Right lobe of liver (tissue), 6 donors: ENCODE data around the gene GARIN3. TPM values are rescaled to one million over a fixed set of nuclear protein-coding genes. Genes with fewer than 3 reads are reported as not detected.

Experiments used
- ATAC-seq, 4 donors: fragments of 200-7000 bp; cut with Tn5 transposase; one replicate each; pipeline ENCODE4 v1.9.1; 2020; ENCODE audit warnings: mild to moderate bottlenecking in 4 of 4, moderate library complexity in 4 of 4
- DNase-seq, 3 donors: peaks; one replicate each; pipeline ENCODE4 v3.0.0-alpha.2; 2020
- H3K27ac ChIP-seq, 3 donors: fragments of 200-600 bp; one replicate each; pipeline ENCODE4 v1.8.0; 2022
- H3K27me3 ChIP-seq, 2 donors: fragments of 200-600 bp; one replicate each; pipeline ENCODE4 v1.8.0; 2022
- H3K36me3 ChIP-seq, 4 donors: fragments of 200-600 bp; sonication (generic) in 1 of 4; one replicate each; pipeline versions ENCODE4 v1.5.1 to v1.8.0; 2017 to 2022; ENCODE audit warnings: control low read depth in 1 of 4
- H3K4me1 ChIP-seq, 4 donors: fragments of 200-600 bp; sonication (generic) in 1 of 4; one replicate each; pipeline versions ENCODE4 v1.5.1 to v1.8.0; 2017 to 2022; ENCODE audit warnings: control low read depth in 1 of 4
- H3K4me3 ChIP-seq, 3 donors: fragments of 200-600 bp; one replicate each; pipeline ENCODE4 v1.8.0; 2022
- H3K9me3 ChIP-seq, 4 donors: fragments of 200-600 bp; sonication (generic) in 1 of 4; one replicate each; pipeline versions ENCODE4 v1.5.1 to v1.8.0; 2017 to 2022; ENCODE audit warnings: control low read depth in 1 of 4
- CTCF ChIP-seq, 4 donors: fragments of 200-600 bp in 3 of 4; fragments of 450-650 bp in 1 of 4; IDR thresholded peaks; one replicate each; pipeline versions ENCODE4 v1.5.1 to v1.8.0; 2016 to 2022; ENCODE audit warnings: antibody characterized with exemption in 4 of 4, mild to moderate bottlenecking in 2 of 4
- POLR2A ChIP-seq: fragments of 450-650 bp; IDR thresholded peaks from one replicate; pipeline ENCODE4 v1.6.1; 2017; ENCODE audit warnings: antibody characterized with exemption, mild to moderate bottlenecking
- WGBS: methylation state at CpG from one replicate; pipeline ENCODE4 v1.1.6; 2018; ENCODE audit warnings: low coverage, low lambda C conversion rate; ENCODE audit not compliant: insufficient coverage; ENCODE audit errors: missing lambda C conversion rate; 5-methylcytosine and 5-hydroxymethylcytosine counted together
- intact Hi-C, 2 donors: fragments of 100-400 bp; cut with DNase I; formaldehyde crosslinking; loops; one replicate each; pipeline versions ENCODE4 v1.11.2 to v1.14.1; 2022
- total RNA-seq, 6 experiments: library from RNA; depleted of rRNA in 2 of 6; stranded (reverse); fragments of >200 nt in 2 of 6; fragmentation: NEBNext Ultra II Directional in 3 of 6; extraction: Animal tissue kit (Norgen Biotek cat#: 25700) in 3 of 6; gene quantifications; one replicate each; pipeline versions ENCODE4 v1.1.0 to v1.2.4, GENCODE V29; 2016 to 2023
- donor health status: DM: no; HTN: yes; CAD: no.
- donor health status: DM: no; HTN: no; CAD: no.
- donor health status: DM: no; HTN: no; CAD: no.
- donor health status: DM: no; HTN: yes; CAD: no.
- donor health status: DM: no; HTN: yes; CAD: no.

Gene GARIN3
- total RNA-seq, 6 experiments from 2014 or later: not detected

DNA sequence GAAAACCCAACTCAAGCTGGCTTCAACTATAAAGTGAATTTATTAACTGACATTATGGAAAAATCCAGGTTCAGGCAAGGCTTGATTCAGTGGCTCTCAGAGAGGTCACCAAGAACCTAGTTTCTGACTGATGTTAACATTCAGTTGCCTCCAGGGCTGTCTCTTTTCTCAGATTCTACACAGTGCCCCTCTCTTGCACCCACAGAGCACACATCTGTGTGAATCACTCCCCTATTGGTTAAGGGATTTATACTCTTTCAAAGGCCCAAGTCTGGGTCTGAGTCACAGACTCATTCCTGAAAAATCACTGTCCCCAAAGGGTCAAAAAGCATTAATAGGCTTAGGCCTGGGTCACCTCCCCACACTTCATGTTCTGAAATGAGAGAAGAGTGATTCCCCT is 51.1 kb downstream of the GARIN3 start:
- Histone ChIP-seq H3K27me3 (no peaks in the 10 kb centered on the region), H3K4me3 (no peak overlapping the region), H3K4me1 (no peaks in the 10 kb centered on the region), H3K36me3 (no peaks in the 10 kb centered on the region), H3K9me3 (no peaks in the 10 kb centered on the region), H3K27ac (no peak overlapping the region)
- DNase-seq: no peak
- intact Hi-C loops: no loop called here
- TF ChIP-seq CTCF (IDR thresholded peaks at IDR 0.05): no peak
- no peak for TF ChIP-seq POLR2A
- ATAC-seq: no peak

- Histone ChIP-seq H3K4me3 (no peak overlapping the region), H3K27me3 (no peaks in the 10 kb centered on the region), H3K9me3 (no peaks in the 10 kb centered on the region), H3K27ac (no peak overlapping the region), H3K36me3 (no peaks in the 10 kb centered on the region), H3K4me1 (no peaks in the 10 kb centered on the region)
- DNase-seq (no peak), ATAC-seq (peak in 2 of 4 donors; percentile 17 to 34)
- TF ChIP-seq POLR2A (no peak), CTCF (IDR thresholded peaks at IDR 0.05) (no peak)
- intact Hi-C loops: no loop called here
- 22% methylated on average over 5 of the region's 5 CpGs for WGBS
Measured at GRCh38 chr5:157113002-157113401, 53.1 kb downstream of the GARIN3 start.

Other genes with a start within 250 kb of the GARIN3 start
- 10 to 100 TPM in 2 of 6 experiments, 1 to 10 TPM in 2, under 1 TPM in 2; 0.31 to 16.3 (median 4.8) TPM for gene TIMD4, start 203.0 kb downstream of the GARIN3 start, total RNA-seq
- gene HAVCR1, start 107.1 kb downstream of the GARIN3 start, total RNA-seq: under 1 TPM in 3 of 6 experiments, not detected in 3; 0.25 to 0.78 (median 0.42) TPM
- gene HAVCR2, start 57.2 kb downstream of the GARIN3 start, total RNA-seq: 1 to 10 TPM; 2.6 to 9.4 (median 3.3) TPM
- gene MED7, start 23.4 kb downstream of the GARIN3 start, total RNA-seq: 1 to 10 TPM; 3.5 to 6.1 (median 5.2) TPM
- 1 to 10 TPM in 2 of 6 experiments, under 1 TPM in 4; 0.35 to 1.2 (median 0.74) TPM for gene ITK, start 14.6 kb upstream of the GARIN3 start, total RNA-seq
- gene CYFIP2, start 99.9 kb upstream of the GARIN3 start, total RNA-seq: 10 to 100 TPM; 20.6 to 89.1 (median 49.6) TPM